Type B pancreatic cell (in vitro differentiated cells): Measurements from ENCODE around the gene LGI1. TPM values are rescaled to one million over a fixed set of nuclear protein-coding genes. Genes with fewer than 3 reads are reported as not detected.

Experiments used
- DNase-seq: peaks from one replicate; pipeline ENCODE4 v3.0.0; 2021; ENCODE audit warnings: mixed read lengths; ENCODE audit not compliant: unreplicated experiment; ENCODE audit errors: extremely low spot score
- H3K27ac Mint-ChIP-seq: 2 replicates; pipeline ENCODE4 v1.8.0; 2021; ENCODE audit warnings: mild to moderate bottlenecking, mixed read lengths
- H3K27me3 Mint-ChIP-seq: 2 replicates; pipeline ENCODE4 v1.8.0; 2021; ENCODE audit warnings: mixed read lengths
- H3K36me3 Mint-ChIP-seq: 2 replicates; pipeline ENCODE4 v1.8.0; 2021; ENCODE audit warnings: mixed read lengths
- H3K4me1 Mint-ChIP-seq: one replicate; pipeline ENCODE4 v1.8.0; 2021; ENCODE audit warnings: mixed read lengths; ENCODE audit not compliant: unreplicated experiment
- H3K4me3 Mint-ChIP-seq: 2 replicates; pipeline ENCODE4 v1.8.0; 2021; ENCODE audit warnings: mild to moderate bottlenecking, mixed read lengths
- H3K9me3 Mint-ChIP-seq: 2 replicates; pipeline ENCODE4 v1.8.0; 2021; ENCODE audit warnings: mixed read lengths
- CTCF ChIP-seq: fragments of 200-600 bp; sonication (generic); conservative IDR thresholded peaks from 2 replicates; pipeline ENCODE4 v1.5.0; 2021; ENCODE audit warnings: antibody characterized with exemption, mild to moderate bottlenecking
- total RNA-seq: library from RNA; stranded (reverse); gene quantifications from 2 replicates; pipeline ENCODE4 v1.2.1, GENCODE V29; 2021; ENCODE audit warnings: low replicate concordance

The LGI1 gene
- total RNA-seq, 1 donor from 2014 or later: 0.85 TPM

GRCh38 chr10:93758891-93759410, 1.2 kb downstream of the LGI1 start:
- Mint-ChIP-seq H3K4me1 (peaks cover 38% of the 10 kb centered on the region), H3K36me3 (no peaks in the 10 kb centered on the region), H3K27ac (no peak overlapping the region)

GRCh38 chr10:93760490-93760889, 2.8 kb downstream of the LGI1 start:
- no peak for DNase-seq
- Mint-ChIP-seq H3K27me3 (peaks cover 45% of the 10 kb centered on the region), H3K4me3 (no peak overlapping the region), H3K36me3 (no peaks in the 10 kb centered on the region), H3K9me3 (no peaks in the 10 kb centered on the region), H3K4me1 (peaks cover 33% of the 10 kb centered on the region), H3K27ac (no peak overlapping the region)
- no peak for TF ChIP-seq CTCF

More at GRCh38 chr10:93758891-93759410, 1.2 kb downstream of the LGI1 start:
- Mint-ChIP-seq H3K27me3 (peaks cover 49% of the 10 kb centered on the region), H3K4me3 (peak overlapping the region; percentile 62), H3K9me3 (no peaks in the 10 kb centered on the region)
- no peak for DNase-seq
- TF ChIP-seq CTCF: no peak

GRCh38 chr10:93762979-93763391, 5.2 kb downstream of the LGI1 start:
- peaks cover 19% of the 10 kb centered on the region for H3K4me1 Mint-ChIP-seq
- H3K27me3 Mint-ChIP-seq: peaks cover 32% of the 10 kb centered on the region
- peak overlapping the region; percentile 28 for H3K27ac Mint-ChIP-seq
- no peak for TF ChIP-seq CTCF
- no peak overlapping the region for H3K4me3 Mint-ChIP-seq
- H3K9me3 Mint-ChIP-seq: no peaks in the 10 kb centered on the region
- DNase-seq: no peak
- no peaks in the 10 kb centered on the region for H3K36me3 Mint-ChIP-seq

- Mint-ChIP-seq H3K4me3 (no peak overlapping the region), H3K36me3 (no peaks in the 10 kb centered on the region), H3K27me3 (peaks cover 14% of the 10 kb centered on the region), H3K9me3 (no peaks in the 10 kb centered on the region), H3K27ac (no peak overlapping the region), H3K4me1 (peaks cover 5% of the 10 kb centered on the region)
- no peak for DNase-seq
- TF ChIP-seq CTCF: no peak
Measured at GRCh38 chr10:93766918-93767317, 9.2 kb downstream of the LGI1 start.

GRCh38 chr10:93767724-93768399, 10.1 kb downstream of the LGI1 start:
- no peak for TF ChIP-seq CTCF
- H3K4me1 Mint-ChIP-seq: peaks cover 3% of the 10 kb centered on the region
- no peak overlapping the region for H3K27ac Mint-ChIP-seq
- no peaks in the 10 kb centered on the region for H3K9me3 Mint-ChIP-seq
- peaks cover 13% of the 10 kb centered on the region for H3K27me3 Mint-ChIP-seq
- H3K4me3 Mint-ChIP-seq: no peak overlapping the region
- no peak for DNase-seq
- H3K36me3 Mint-ChIP-seq: no peaks in the 10 kb centered on the region
